DND-41 (cell line): ENCODE measurements around the gene MACF1.
A peak's percentile ranks its signal among the peaks of the same experiment; 100 is the strongest.
"Not testable (repeated sequence)": the region's sequence is repeated elsewhere in the genome, so short reads cannot be mapped to it uniquely, and the experiment has no call there.

ENCODE experiments used
- ATAC-seq: fragments of 200-7000 bp; cut with Tn5 transposase; 3 replicates; pipeline ENCODE4 v1.9.1; 2021; ENCODE audit warnings: low read depth; ENCODE audit not compliant: insufficient read depth
- DNase-seq: peaks from one replicate; pipeline ENCODE4 v3.0.0-alpha.2; 2020
- H2AFZ ChIP-seq: 2 replicates; pipeline ENCODE4 v1.6.0; 2012; ENCODE audit warnings: low read depth, low read length
- H3K27ac ChIP-seq: 2 replicates; pipeline ENCODE4 v1.5.1; 2012; ENCODE audit warnings: low read length, inconsistent platforms
- H3K27me3 ChIP-seq: fragments of 200-600 bp; sonication (generic); 2 replicates; pipeline ENCODE4 v1.6.0; 2012; ENCODE audit warnings: low read length, mild to moderate bottlenecking, inconsistent platforms; ENCODE audit not compliant: insufficient read depth, poor library complexity
- H3K36me3 ChIP-seq: 2 replicates; pipeline ENCODE4 v1.5.1; 2012; ENCODE audit warnings: low read length, inconsistent platforms; ENCODE audit not compliant: insufficient read depth
- H3K4me1 ChIP-seq: 2 replicates; pipeline ENCODE4 v1.5.1; 2012; ENCODE audit warnings: mild to moderate bottlenecking, low read length; ENCODE audit not compliant: insufficient read depth
- H3K4me2 ChIP-seq: 2 replicates; pipeline ENCODE4 v1.6.0; 2012; ENCODE audit warnings: mild to moderate bottlenecking, moderate library complexity, low read length, inconsistent platforms; ENCODE audit not compliant: insufficient read depth
- H3K4me3 ChIP-seq, 2 experiments: fragments of 200-600 bp in 1 of 2; shearing (Covaris generic) in 1 of 2; 2 replicates each; pipeline ENCODE4 v1.5.1; 2012 to 2016; ENCODE audit warnings: inconsistent platforms in 2 of 2, low read length in 2 of 2, mild to moderate bottlenecking in 2 of 2, low read depth in 1 of 2, moderate library complexity in 1 of 2
- H3K79me2 ChIP-seq: 2 replicates; pipeline ENCODE4 v1.6.0; 2012; ENCODE audit warnings: low read length, inconsistent platforms; ENCODE audit not compliant: insufficient read depth
- H3K9ac ChIP-seq: 2 replicates; pipeline ENCODE4 v1.6.0; 2012; ENCODE audit warnings: low read depth, mild to moderate bottlenecking, inconsistent platforms, low read length, moderate library complexity
- H3K9me3 ChIP-seq: 2 replicates; pipeline ENCODE4 v1.5.1; 2012; ENCODE audit warnings: low read length, moderate library complexity, mild to moderate bottlenecking, inconsistent platforms; ENCODE audit not compliant: insufficient read depth, severe bottlenecking
- H4K20me1 ChIP-seq: 2 replicates; pipeline ENCODE4 v1.6.0; 2012; ENCODE audit warnings: low read length; ENCODE audit not compliant: insufficient read depth
- EZH2 ChIP-seq: IDR thresholded peaks from 3 replicates; pipeline ENCODE4 v1.6.1; 2012; ENCODE audit warnings: borderline replicate concordance, low read depth, mild to moderate bottlenecking, moderate library complexity, low read length, inconsistent platforms; ENCODE audit not compliant: severe bottlenecking
- TF ChIP-seq, protein P1 (sequence below): IDR thresholded peaks from 2 replicates; pipeline ENCODE4 v1.5.1; 2012; ENCODE audit warnings: borderline replicate concordance, low read length, moderate library complexity, mild to moderate bottlenecking; ENCODE audit not compliant: poor library complexity, severe bottlenecking; ENCODE audit errors: extremely low read depth

The MACF1 gene

GRCh38 chr1:39199593-39199992, 4.9 kb upstream of the MACF1 start:
- peak overlapping the region; percentile 9; the same call in 1 of the 2 replicates for H3K27ac ChIP-seq
- DNase-seq (no peak), ATAC-seq (no peak)
- TF ChIP-seq, protein P1, sequence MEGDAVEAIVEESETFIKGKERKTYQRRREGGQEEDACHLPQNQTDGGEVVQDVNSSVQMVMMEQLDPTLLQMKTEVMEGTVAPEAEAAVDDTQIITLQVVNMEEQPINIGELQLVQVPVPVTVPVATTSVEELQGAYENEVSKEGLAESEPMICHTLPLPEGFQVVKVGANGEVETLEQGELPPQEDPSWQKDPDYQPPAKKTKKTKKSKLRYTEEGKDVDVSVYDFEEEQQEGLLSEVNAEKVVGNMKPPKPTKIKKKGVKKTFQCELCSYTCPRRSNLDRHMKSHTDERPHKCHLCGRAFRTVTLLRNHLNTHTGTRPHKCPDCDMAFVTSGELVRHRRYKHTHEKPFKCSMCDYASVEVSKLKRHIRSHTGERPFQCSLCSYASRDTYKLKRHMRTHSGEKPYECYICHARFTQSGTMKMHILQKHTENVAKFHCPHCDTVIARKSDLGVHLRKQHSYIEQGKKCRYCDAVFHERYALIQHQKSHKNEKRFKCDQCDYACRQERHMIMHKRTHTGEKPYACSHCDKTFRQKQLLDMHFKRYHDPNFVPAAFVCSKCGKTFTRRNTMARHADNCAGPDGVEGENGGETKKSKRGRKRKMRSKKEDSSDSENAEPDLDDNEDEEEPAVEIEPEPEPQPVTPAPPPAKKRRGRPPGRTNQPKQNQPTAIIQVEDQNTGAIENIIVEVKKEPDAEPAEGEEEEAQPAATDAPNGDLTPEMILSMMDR, result no peak
- TF ChIP-seq EZH2, result no peak
- peaks cover 49% of the 10 kb centered on the region for H3K4me1 ChIP-seq
- H2AFZ ChIP-seq, result no peak overlapping the region
- no peaks in the 10 kb centered on the region for H3K36me3 ChIP-seq
- H3K4me2 ChIP-seq, result no peak overlapping the region
- peaks cover 34% of the 10 kb centered on the region for H3K79me2 ChIP-seq
- no peaks in the 10 kb centered on the region for H4K20me1 ChIP-seq
- H3K9ac ChIP-seq, result no peak overlapping the region
- no peaks in the 10 kb centered on the region for H3K27me3 ChIP-seq
- no peak overlapping the region for H3K4me3 ChIP-seq
- H3K9me3 ChIP-seq, result no peaks in the 10 kb centered on the region

DNA sequence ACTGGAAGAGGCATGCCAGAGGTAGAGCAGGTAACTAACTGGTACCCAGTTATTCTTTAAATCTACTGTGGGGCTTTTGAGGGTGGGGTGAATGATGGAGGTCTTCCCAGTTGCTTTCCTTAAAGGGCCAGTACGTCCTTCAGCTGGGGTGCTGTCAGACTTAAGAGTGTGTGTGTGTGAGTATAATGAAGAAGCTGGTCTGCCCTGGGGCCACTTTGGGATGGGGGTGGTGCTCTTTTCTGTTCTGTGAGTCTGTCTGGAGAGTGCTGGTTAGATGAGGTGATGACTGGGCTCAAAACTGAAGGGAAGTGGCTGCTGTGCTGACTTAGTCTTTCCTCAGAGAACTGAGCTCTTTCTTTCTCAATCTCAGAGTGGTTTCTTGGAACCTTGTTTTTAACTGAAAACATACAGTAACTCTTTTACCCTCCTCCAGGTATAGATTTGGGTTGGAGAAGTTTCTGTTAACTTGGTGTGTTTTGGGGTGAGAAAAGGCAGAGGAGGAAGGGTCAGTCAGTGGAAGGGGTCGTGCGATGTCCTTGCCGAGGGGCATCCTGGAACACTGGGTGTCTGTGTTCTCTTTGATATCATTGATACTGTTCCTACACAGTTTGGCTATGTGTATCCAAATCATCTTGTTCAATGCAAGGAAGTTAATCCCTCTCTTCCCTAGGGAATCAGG, 746 bp downstream of the MACF1 start:
- Histone ChIP-seq H3K4me3 (peak overlapping the region; percentile 42 to 70), H3K4me2 (peak overlapping the region; percentile 75), H4K20me1 (no peaks in the 10 kb centered on the region), H2AFZ (peak overlapping the region; percentile 49), H3K9ac (peak overlapping the region; percentile 75), H3K36me3 (no peaks in the 10 kb centered on the region), H3K27ac (peak overlapping the region; percentile 94), H3K27me3 (no peaks in the 10 kb centered on the region), H3K79me2 (peaks cover 68% of the 10 kb centered on the region), H3K9me3 (no peaks in the 10 kb centered on the region), H3K4me1 (peaks cover 39% of the 10 kb centered on the region)
- ATAC-seq (peak; percentile 77), DNase-seq (peak; percentile 73)
- TF ChIP-seq, protein P1, result no peak
- TF ChIP-seq EZH2, result no peak

DNA sequence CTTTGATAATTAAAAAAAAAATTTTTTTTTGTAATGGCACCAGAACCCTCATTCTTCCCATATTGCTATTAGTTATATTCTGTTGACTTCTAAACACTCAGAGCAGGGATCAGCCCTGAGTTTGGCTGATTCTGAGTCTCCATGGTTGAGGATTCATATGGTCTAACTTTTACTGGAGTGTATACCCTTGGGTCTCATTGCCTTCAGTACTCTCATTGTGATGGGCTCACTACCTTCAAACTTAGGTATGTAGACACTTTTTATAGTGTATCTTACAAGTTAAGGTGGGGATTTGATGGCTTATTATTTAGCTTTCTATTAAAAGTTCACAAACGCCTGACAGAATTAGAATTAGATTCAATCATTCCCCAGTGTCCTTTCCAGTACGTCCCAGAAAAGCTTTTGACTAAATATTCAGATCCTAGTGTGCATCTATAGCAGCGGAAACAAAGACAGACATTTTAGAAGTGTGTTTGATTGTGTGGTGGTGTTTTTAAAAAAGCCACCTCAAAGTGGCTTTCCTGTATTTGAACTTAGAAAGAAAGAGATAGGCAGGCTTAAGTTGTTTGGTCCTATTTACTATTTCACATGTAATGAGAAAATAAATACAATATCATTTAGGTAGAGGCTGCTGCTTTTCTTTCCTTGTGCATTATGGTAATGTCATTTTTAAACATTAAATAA, 1.4 kb downstream of the MACF1 start:
- Histone ChIP-seq H3K4me2 (peak overlapping the region; percentile 75), H3K36me3 (no peaks in the 10 kb centered on the region), H3K79me2 (peaks cover 75% of the 10 kb centered on the region), H3K27ac (peak overlapping the region; percentile 94), H3K4me3 (peak overlapping the region; percentile 42 to 70), H3K4me1 (peaks cover 39% of the 10 kb centered on the region), H4K20me1 (no peaks in the 10 kb centered on the region), H2AFZ (peak overlapping the region; percentile 34; the same call in 1 of the 2 replicates), H3K27me3 (no peaks in the 10 kb centered on the region), H3K9ac (peak overlapping the region; percentile 75), H3K9me3 (no peaks in the 10 kb centered on the region)
- TF ChIP-seq, protein P1, result no peak
- TF ChIP-seq EZH2, result no peak
- ATAC-seq (peak; percentile 52), DNase-seq (no peak)

- H3K27ac ChIP-seq, ATAC-seq, H3K9ac ChIP-seq, H4K20me1 ChIP-seq, H3K27me3 ChIP-seq, H3K9me3 ChIP-seq, H3K36me3 ChIP-seq, H2AFZ ChIP-seq, H3K4me2 ChIP-seq, H3K4me3 ChIP-seq, DNase-seq: not testable (repeated sequence)
- H3K79me2 ChIP-seq, result peaks cover 93% of the 10 kb centered on the region
- H3K4me1 ChIP-seq, result peaks cover 43% of the 10 kb centered on the region
Measured at GRCh38 chr1:39208360-39208759, 3.9 kb downstream of the MACF1 start.
